ENCODE data around the gene SART1.

The SART1 gene

GRCh38 chr11:65919573-65920371 lies 41.8 kb upstream of the SART1 start:
- no peak for TF ChIP-seq NFIC (IDR thresholded peaks at IDR 0.05)
- TF ChIP-seq ZBTB7A (IDR thresholded peaks at IDR 0.05; ENCODE audit: low read depth): 0 out of 2 replicates have a peak, but pooled peaks have one; percentile 61
- no peak for TF ChIP-seq CREB1 (IDR thresholded peaks at IDR 0.05; ENCODE audit: low read depth)
- no peak for TF ChIP-seq TEAD4 (IDR thresholded peaks at IDR 0.05)
- TF ChIP-seq EP300 (IDR thresholded peaks at IDR 0.05; ENCODE audit: borderline replicate concordance): no peak
- no peak for TF ChIP-seq RAD21 (IDR thresholded peaks at IDR 0.05; ENCODE audit: low read depth)
- TF ChIP-seq YY1 (IDR thresholded peaks at IDR 0.05; ENCODE audit: low read depth): no peak
- TF ChIP-seq TAF1 (IDR thresholded peaks at IDR 0.05; ENCODE audit: low read depth): peak; percentile 27; the same call in 1 of the 2 replicates
- TF ChIP-seq, protein P1, sequence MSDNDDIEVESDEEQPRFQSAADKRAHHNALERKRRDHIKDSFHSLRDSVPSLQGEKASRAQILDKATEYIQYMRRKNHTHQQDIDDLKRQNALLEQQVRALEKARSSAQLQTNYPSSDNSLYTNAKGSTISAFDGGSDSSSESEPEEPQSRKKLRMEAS (IDR thresholded peaks at IDR 0.05): no peak; the same call in 1 of the 2 replicates
- no peak for TF ChIP-seq TCF12 (IDR thresholded peaks at IDR 0.05; ENCODE audit: low read depth)
- TF ChIP-seq CEBPB (IDR thresholded peaks at IDR 0.05): no peak
- TF ChIP-seq EGR1 (IDR thresholded peaks at IDR 0.05): no peak
- TF ChIP-seq, protein P2, sequence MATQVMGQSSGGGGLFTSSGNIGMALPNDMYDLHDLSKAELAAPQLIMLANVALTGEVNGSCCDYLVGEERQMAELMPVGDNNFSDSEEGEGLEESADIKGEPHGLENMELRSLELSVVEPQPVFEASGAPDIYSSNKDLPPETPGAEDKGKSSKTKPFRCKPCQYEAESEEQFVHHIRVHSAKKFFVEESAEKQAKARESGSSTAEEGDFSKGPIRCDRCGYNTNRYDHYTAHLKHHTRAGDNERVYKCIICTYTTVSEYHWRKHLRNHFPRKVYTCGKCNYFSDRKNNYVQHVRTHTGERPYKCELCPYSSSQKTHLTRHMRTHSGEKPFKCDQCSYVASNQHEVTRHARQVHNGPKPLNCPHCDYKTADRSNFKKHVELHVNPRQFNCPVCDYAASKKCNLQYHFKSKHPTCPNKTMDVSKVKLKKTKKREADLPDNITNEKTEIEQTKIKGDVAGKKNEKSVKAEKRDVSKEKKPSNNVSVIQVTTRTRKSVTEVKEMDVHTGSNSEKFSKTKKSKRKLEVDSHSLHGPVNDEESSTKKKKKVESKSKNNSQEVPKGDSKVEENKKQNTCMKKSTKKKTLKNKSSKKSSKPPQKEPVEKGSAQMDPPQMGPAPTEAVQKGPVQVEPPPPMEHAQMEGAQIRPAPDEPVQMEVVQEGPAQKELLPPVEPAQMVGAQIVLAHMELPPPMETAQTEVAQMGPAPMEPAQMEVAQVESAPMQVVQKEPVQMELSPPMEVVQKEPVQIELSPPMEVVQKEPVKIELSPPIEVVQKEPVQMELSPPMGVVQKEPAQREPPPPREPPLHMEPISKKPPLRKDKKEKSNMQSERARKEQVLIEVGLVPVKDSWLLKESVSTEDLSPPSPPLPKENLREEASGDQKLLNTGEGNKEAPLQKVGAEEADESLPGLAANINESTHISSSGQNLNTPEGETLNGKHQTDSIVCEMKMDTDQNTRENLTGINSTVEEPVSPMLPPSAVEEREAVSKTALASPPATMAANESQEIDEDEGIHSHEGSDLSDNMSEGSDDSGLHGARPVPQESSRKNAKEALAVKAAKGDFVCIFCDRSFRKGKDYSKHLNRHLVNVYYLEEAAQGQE (IDR thresholded peaks at IDR 0.05; ENCODE audit: low read depth): no peak
- TF ChIP-seq, protein P3, sequence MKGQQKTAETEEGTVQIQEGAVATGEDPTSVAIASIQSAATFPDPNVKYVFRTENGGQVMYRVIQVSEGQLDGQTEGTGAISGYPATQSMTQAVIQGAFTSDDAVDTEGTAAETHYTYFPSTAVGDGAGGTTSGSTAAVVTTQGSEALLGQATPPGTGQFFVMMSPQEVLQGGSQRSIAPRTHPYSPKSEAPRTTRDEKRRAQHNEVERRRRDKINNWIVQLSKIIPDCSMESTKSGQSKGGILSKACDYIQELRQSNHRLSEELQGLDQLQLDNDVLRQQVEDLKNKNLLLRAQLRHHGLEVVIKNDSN (IDR thresholded peaks at IDR 0.05): no peak
- no peak for TF ChIP-seq FOXM1 (IDR thresholded peaks at IDR 0.05; ENCODE audit: borderline replicate concordance, low read depth)

- TF ChIP-seq, protein P1 (IDR thresholded peaks at IDR 0.05): no peak
- TF ChIP-seq TAF1 (IDR thresholded peaks at IDR 0.05; ENCODE audit: low read depth): no peak
- TF ChIP-seq RAD21 (IDR thresholded peaks at IDR 0.05; ENCODE audit: low read depth): no peak
- TF ChIP-seq EGR1 (IDR thresholded peaks at IDR 0.05): no peak
- no peak for TF ChIP-seq FOXM1 (IDR thresholded peaks at IDR 0.05; ENCODE audit: borderline replicate concordance, low read depth)
- no peak for TF ChIP-seq CREB1 (IDR thresholded peaks at IDR 0.05; ENCODE audit: low read depth)
- no peak for TF ChIP-seq CEBPB (IDR thresholded peaks at IDR 0.05)
- TF ChIP-seq NFIC (IDR thresholded peaks at IDR 0.05): no peak
- TF ChIP-seq, protein P3 (IDR thresholded peaks at IDR 0.05): no peak
Observed at GRCh38 chr11:65920372-65920802, 41.1 kb upstream of the SART1 start.

GRCh38 chr11:65921033-65921555 lies 40.4 kb upstream of the SART1 start:
- TF ChIP-seq, protein P3 (IDR thresholded peaks at IDR 0.05): no peak
- TF ChIP-seq ZBTB7A (IDR thresholded peaks at IDR 0.05; ENCODE audit: low read depth): no peak
- no peak for TF ChIP-seq CREB1 (IDR thresholded peaks at IDR 0.05; ENCODE audit: low read depth)
- TF ChIP-seq YY1 (IDR thresholded peaks at IDR 0.05; ENCODE audit: low read depth): no peak
- TF ChIP-seq NFIC (IDR thresholded peaks at IDR 0.05): no peak
- TF ChIP-seq FOXM1 (IDR thresholded peaks at IDR 0.05; ENCODE audit: borderline replicate concordance, low read depth): no peak
- TF ChIP-seq, protein P2 (IDR thresholded peaks at IDR 0.05; ENCODE audit: low read depth): no peak
- TF ChIP-seq, protein P1 (IDR thresholded peaks at IDR 0.05): no peak
- TF ChIP-seq EGR1 (IDR thresholded peaks at IDR 0.05): no peak
- no peak for TF ChIP-seq CEBPB (IDR thresholded peaks at IDR 0.05)
- TF ChIP-seq TCF12 (IDR thresholded peaks at IDR 0.05; ENCODE audit: low read depth): no peak
- TF ChIP-seq TEAD4 (IDR thresholded peaks at IDR 0.05): no peak
- TF ChIP-seq EP300 (IDR thresholded peaks at IDR 0.05; ENCODE audit: borderline replicate concordance): no peak
- TF ChIP-seq RAD21 (IDR thresholded peaks at IDR 0.05; ENCODE audit: low read depth): no peak
- TF ChIP-seq TAF1 (IDR thresholded peaks at IDR 0.05; ENCODE audit: low read depth): no peak

DNA sequence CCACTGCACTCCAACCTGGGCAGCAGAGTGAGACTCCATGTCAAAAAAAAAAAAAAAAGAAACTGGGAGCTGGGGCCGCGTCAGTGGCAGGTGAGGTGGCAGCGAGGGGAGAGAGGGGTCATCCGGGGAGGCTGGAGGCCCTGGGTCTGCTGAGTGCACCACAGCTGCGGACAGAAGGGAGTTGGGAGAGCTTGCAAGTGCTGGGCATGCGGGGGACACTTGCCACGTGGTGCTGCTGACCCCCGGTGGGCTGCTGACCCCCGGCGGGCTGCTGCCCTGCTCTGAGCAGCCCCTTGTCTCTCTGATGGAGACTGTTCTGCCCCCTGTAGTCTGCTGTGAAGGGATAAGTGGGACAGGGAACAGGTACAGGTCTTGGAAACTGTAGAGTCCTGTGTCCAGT lies 39.7 kb upstream of the SART1 start:
- no peak for TF ChIP-seq EP300 (IDR thresholded peaks at IDR 0.05; ENCODE audit: borderline replicate concordance)
- TF ChIP-seq RAD21 (IDR thresholded peaks at IDR 0.05; ENCODE audit: low read depth): no peak
- no peak for TF ChIP-seq FOXM1 (IDR thresholded peaks at IDR 0.05; ENCODE audit: borderline replicate concordance, low read depth)
- no peak for TF ChIP-seq CREB1 (IDR thresholded peaks at IDR 0.05; ENCODE audit: low read depth)
- TF ChIP-seq, protein P1 (IDR thresholded peaks at IDR 0.05): no peak
- TF ChIP-seq ZBTB7A (IDR thresholded peaks at IDR 0.05; ENCODE audit: low read depth): no peak
- TF ChIP-seq, protein P3 (IDR thresholded peaks at IDR 0.05): no peak
- TF ChIP-seq TEAD4 (IDR thresholded peaks at IDR 0.05): no peak
- no peak for TF ChIP-seq TCF12 (IDR thresholded peaks at IDR 0.05; ENCODE audit: low read depth)
- TF ChIP-seq CEBPB (IDR thresholded peaks at IDR 0.05): no peak
- no peak for TF ChIP-seq NFIC (IDR thresholded peaks at IDR 0.05)
- no peak for TF ChIP-seq EGR1 (IDR thresholded peaks at IDR 0.05)
- TF ChIP-seq YY1 (IDR thresholded peaks at IDR 0.05; ENCODE audit: low read depth): no peak
- TF ChIP-seq, protein P2 (IDR thresholded peaks at IDR 0.05; ENCODE audit: low read depth): no peak
- no peak for TF ChIP-seq TAF1 (IDR thresholded peaks at IDR 0.05; ENCODE audit: low read depth)
